C4-2B (cell line): ENCODE data around the gene EIF4E2.

Experiments
- ZFX ChIP-seq: fragments of 450-650 bp; IDR thresholded peaks from 2 replicates; pipeline ENCODE4 v1.6.1; 2017
- TF ChIP-seq, protein P1 (sequence below): fragments of 450-650 bp; conservative IDR thresholded peaks from 2 replicates; pipeline ENCODE4 v1.5.1; 2017; ENCODE audit warnings: mild to moderate bottlenecking

DNA sequence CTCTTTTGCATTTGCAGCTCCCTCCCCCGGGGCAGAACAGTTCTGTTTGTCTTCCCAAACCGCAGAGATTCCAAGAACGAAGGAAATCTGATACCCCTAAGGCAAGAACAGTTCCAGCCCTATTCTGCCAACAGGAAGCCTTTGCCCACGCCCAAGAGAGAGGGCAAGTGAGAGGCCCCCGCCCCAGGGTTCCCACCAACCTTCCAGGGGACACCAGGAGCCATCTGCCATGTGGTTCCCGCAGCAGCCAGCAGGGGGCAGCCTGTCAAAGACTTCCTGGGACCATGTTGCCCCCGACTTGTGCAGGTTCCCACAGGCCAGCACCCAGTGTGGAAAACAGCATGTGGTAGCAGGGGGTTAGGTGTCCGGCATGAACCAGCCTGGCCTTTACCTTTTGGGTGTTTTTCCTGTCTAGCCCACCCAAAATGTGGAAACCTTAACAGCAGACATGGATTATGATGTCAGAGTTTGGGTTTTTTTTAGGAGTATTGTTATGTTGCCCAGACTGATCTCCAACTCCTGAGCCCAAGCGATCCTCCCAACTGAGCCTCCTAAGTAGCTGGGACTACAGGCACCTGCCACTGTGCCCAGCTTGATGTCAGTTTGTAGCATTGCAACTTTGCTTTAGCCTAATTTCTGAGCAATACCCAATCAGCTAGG, 61.2 kb downstream of the EIF4E2 start:
- TF ChIP-seq, protein P1, sequence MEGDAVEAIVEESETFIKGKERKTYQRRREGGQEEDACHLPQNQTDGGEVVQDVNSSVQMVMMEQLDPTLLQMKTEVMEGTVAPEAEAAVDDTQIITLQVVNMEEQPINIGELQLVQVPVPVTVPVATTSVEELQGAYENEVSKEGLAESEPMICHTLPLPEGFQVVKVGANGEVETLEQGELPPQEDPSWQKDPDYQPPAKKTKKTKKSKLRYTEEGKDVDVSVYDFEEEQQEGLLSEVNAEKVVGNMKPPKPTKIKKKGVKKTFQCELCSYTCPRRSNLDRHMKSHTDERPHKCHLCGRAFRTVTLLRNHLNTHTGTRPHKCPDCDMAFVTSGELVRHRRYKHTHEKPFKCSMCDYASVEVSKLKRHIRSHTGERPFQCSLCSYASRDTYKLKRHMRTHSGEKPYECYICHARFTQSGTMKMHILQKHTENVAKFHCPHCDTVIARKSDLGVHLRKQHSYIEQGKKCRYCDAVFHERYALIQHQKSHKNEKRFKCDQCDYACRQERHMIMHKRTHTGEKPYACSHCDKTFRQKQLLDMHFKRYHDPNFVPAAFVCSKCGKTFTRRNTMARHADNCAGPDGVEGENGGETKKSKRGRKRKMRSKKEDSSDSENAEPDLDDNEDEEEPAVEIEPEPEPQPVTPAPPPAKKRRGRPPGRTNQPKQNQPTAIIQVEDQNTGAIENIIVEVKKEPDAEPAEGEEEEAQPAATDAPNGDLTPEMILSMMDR = peak; percentile 91
- no peak for TF ChIP-seq ZFX
